T-helper 1 cell (primary cell): ENCODE results near the gene POLN.
"Not testable (repeated sequence)": the region's sequence is repeated elsewhere in the genome, so short reads cannot be mapped to it uniquely, and the experiment has no call there.

ENCODE experiments used
- DNase-seq, 5 donors: peaks; one replicate each; pipeline ENCODE4 v3.0.0-alpha.2; 2012 to 2020

POLN gene

DNA sequence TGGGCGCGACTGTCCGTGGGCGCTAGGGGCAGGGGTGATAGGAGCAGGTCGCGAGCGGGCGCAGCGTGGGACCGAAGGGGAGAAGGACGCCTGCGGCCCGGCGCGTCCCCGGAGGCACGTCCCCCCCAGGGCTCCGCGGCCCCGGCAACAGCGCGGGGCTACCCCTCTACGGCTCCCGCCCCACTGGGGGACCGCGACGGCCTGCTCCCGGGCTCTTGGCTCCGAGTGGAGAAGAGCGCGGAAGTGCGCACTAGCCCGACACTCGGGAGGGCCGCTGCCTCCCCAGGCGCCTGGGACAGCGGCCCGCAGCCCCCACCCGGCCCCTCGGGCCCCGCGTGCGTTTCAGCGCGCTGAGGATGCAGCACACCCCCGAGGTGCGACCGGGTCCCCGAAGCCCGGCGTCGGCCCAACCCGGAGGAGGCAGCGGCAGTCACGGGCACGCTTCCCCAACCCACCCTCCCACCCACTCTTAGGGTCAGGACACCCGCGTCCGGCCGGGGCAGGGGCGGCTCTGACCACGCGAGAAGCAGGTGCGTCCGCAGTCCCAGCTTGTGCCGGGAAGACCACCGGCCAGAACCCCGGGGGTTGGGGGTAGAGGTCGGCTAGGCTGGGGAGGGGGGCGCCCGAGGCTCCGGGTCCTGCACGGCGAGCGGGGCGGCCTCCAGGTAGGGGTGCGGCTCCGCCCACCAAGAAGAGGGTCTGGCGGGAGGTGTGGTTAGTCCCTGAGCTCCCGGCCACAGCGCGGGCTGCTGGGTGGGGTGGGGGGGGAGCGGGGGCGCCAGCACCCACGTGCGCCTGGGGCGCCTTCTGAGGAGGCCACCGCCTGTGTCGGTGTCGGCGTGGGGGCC, 201.3 kb downstream of the POLN start:
- DNase-seq = no peak

GRCh38 chr4:2036866-2037265, 205.1 kb downstream of the POLN start:
- DNase-seq = no peak

GRCh38 chr4:2036327-2036726, 205.6 kb downstream of the POLN start:
- DNase-seq = no peak

DNA sequence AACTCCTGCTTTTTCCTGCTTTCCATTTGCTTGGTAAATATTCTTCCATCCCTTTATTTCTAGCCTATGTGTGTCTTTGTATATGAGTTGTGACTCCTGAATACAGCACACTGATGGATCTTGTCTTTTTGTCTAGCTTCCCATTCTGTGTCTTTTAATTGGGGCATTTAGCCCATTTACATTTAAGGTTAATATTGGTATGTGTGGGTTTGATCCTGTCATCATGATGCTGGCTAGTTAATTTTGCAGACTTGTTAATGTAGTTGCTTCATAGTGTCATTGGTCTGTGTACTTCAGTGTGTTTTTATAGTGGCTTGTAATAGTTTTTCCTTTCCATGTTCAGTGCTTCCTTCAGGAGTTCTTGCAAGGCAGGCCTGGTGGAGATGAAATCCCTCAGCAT, 210.8 kb downstream of the POLN start:
- not testable (repeated sequence) for DNase-seq

- not testable (repeated sequence) for DNase-seq
These were observed 214.8 kb downstream of the POLN start for GRCh38 chr4:2027120-2027519.

- no peak for DNase-seq
These were observed 216.1 kb downstream of the POLN start for GRCh38 chr4:2025817-2026216.

GRCh38 chr4:2024683-2025082, 217.2 kb downstream of the POLN start:
- DNase-seq = no peak
